CD4-positive, alpha-beta T cell treated with Interferon alpha-2 for 1 hour (primary cell): ENCODE measurements around the gene CELF1.
A peak's percentile ranks its signal among the peaks of the same experiment; 100 is the strongest.
"Not testable (repeated sequence)": the region's sequence is repeated elsewhere in the genome, so short reads cannot be mapped to it uniquely, and the experiment has no call there.

Experiments
- DNase-seq, 2 donors: peaks; one replicate each; pipeline ENCODE4 v3.0.0-alpha.2; 2020 to 2022

The CELF1 gene

GRCh38 chr11:47572715-47573255 lies 19.9 kb upstream of the CELF1 start:
- DNase-seq, result no peak

DNA sequence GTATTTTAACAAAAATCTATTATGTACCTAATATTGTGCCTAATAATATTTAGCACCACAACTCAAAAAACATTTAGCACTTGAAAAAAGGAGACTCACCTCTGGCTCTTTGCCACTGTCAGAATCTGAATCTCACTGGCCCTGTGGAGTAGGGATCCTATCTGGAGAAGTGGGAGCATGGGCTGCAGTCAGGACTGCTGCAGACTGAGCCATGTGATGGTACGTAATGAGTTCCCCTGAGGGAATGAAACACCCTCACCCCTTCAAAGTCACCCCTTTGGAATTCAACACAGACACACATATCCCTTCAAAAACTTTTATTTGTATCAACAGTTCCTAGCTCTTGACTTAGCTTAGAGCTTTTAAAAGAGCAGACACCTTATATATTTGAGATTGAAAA lies 19.0 kb upstream of the CELF1 start:
- DNase-seq, result no peak

GRCh38 chr11:47571357-47571729 lies 18.4 kb upstream of the CELF1 start:
- DNase-seq, result no peak

DNA sequence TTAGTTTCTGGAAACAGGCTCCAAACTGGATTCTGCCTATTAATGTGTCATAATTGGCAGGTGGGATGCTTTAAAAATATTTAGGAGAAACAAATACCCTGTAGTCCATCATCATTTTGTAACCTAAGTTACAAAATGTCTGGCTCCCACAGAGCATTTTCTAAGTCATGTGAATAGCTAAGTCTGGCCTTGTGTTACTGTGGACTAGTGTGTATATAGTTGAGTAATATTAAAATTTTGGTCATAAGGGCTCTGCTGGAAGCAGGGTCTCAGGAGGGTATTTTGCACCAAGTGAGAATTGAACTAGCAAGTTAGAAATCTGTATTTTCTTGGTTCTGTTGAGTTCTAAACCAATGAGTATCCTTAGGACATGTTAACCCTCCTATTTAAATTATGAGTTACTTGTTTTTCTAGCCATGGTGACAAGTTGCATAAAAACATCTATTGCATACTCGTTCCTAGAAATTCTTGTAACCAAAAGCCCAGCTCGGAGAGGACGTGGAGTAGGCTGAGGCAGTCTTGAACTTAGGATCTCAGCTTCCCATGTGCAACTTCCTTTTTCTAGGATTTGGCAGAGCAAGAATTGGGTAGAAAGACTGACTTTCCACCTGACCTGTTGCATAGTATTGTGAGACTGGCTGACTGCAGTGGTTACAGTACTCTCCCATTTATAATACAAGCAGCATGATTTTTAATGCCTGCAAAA lies 17.9 kb upstream of the CELF1 start:
- DNase-seq, result no peak

DNA sequence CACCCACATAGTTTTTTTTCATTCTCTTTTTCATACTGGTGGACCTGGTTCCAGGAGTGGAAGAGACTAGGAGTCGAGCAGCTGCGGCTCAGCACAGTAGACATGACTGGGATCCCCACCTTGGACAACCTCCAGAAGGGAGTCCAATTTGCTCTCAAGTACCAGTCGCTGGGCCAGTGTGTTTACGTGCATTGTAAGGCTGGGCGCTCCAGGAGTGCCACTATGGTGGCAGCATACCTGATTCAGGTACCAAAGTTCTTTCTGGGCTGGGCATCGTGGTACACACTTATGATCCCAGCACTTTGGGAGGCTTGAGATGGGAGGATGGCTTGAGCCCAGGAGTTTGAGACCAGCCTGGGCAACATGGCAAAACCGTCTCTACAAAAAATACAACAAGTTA lies 16.7 kb upstream of the CELF1 start:
- no peak for DNase-seq

DNA sequence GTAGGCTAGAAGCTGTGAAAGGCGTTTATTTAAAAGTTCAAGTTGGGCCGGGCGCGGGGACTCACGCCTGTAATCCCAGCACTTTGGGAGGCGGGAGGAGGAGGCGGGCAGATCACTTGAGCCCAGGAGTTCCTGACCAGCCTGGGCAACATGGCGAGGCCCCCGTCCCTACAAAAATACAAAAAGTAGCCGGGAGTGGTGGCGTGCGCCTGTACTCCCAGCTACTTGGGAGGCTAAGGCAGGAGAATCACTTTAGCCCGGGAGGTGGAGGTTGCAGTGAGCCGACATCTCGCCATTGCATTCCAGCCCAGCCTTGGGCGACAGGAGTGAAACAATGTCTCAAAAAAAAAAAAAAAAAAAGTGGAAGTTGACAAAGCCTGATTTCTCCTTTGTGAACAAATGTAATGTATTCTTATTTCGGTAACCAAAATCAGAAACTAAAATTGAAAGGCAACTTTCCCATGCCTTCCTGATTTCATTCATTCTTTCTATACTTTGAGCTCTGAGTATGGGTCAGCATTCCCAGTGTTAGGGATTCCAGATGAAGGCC lies 13.3 kb upstream of the CELF1 start:
- DNase-seq, result no peak

GRCh38 chr11:47565340-47566148 lies 12.6 kb upstream of the CELF1 start, which contains the start of gene PTPMT1:
PTPMT1 (plus strand) TSS chr11:47565599; CDS start chr11:47565623, 24 bp downstream.
- DNase-seq, result peak; percentile 59 to 71

- DNase-seq, result no peak
These were observed 12.0 kb upstream of the CELF1 start for GRCh38 chr11:47564933-47565339.

GRCh38 chr11:47564366-47564765 lies 11.4 kb upstream of the CELF1 start:
- not testable (repeated sequence) for DNase-seq

DNA sequence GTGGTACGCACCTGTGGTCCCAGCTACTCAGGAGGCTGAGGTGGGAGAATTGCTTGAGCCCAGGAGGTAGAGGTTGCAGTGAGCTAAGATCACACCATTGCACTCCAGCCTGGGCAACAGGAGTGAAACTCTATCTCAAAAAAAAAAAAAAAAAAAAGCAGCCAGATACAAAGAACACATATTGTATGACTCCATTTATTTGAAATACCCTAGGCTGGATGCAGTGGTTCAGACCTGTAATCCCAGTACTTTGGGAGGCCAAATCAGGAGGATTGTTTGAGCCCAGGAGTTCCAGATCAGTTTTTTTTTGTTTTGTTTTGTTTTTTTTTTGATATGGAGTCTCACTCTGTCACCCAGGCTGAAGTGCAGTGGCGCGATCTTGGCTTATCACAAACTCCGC lies 9.5 kb upstream of the CELF1 start:
- not testable (repeated sequence) for DNase-seq

DNA sequence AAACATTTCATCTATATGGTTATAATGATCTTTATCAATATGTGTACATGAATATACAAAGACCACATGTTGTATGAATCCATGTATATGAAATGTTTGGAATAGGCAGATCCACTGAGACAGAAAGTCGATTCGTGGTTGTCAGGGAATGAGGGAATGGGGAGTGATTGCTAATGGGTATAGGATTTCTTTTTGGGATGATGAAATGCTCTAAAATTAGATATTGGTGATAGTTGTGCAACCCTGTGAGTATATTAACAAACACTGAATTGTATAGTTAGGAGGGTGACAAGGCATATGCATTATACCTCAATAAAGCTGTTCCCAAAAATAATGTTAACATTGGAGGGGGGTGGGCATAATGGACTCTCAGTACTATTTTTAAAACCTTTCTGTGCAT lies 7.5 kb upstream of the CELF1 start:
- no peak for DNase-seq

DNA sequence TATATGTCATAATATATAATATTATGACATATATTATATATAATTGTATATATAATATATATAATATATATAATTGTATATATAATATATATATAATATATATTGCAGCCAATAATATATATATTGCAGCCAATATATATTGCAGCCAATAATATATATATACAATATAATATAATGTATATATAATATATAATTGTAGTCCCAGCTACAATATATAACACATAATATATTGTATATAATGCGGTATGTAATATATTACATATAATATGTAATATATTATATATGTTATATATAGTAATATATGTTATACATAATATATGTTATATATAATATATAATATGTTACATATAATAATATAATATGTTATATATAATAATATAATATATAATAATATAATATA lies 5.8 kb upstream of the CELF1 start:
- DNase-seq, result no peak

GRCh38 chr11:47557004-47557403 lies 4.1 kb upstream of the CELF1 start:
- not testable (repeated sequence) for DNase-seq

GRCh38 chr11:47553406-47553743 lies 443 bp upstream of the CELF1 start:
- no peak for DNase-seq

DNA sequence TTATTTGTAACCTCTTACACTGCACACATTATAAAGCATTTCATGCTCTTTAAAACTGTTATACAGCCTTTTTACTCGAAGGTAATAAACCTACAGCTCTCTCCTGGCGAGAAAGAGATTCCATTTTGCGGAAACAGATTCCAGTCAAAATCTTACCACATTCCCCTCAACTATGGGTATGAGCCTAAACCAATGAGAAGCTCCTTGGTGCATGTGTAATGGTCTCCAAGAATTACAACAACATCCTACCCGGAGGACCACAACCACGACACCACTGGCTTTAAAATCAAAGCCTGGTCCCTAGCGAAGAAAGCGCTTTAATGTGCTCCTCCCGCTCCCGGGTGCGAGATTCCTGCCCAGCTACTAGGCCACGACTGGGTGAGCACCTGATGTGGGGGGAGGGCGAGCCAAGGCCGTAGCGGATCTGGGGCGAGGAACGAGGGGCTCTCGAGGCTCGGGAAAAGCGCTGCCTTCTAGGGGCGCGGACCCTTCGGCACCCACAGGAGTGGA lies 821 bp downstream of the CELF1 start:
- DNase-seq, result peak in 1 of 2 donors; percentile 25

DNA sequence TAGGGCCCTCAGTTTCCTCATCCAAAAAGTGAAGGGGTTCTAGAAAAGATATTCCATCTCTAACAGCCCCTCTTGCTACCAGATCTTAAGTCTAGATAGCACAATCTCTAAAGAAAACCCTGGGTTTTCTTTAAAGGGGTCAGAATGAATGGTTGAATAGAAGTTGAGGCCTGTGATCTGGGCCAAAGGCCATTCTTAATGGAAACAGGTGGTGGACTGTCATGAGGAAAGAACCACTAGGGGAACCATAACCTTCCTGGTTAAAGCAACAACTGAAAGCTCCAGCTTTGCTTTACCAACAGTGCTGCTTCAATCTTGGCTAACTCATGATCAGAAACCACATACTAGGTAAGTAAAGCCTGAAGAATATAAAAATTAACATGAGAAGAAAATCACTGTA lies 1.8 kb downstream of the CELF1 start:
- peak in 1 of 2 donors; percentile 37 for DNase-seq

- DNase-seq, result no peak
These were observed 2.5 kb downstream of the CELF1 start for GRCh38 chr11:47550288-47551047.

- DNase-seq, result not testable (repeated sequence)
These were observed 6.7 kb downstream of the CELF1 start for GRCh38 chr11:47546274-47546673.

GRCh38 chr11:47545298-47545697 lies 7.6 kb downstream of the CELF1 start:
- no peak for DNase-seq

DNA sequence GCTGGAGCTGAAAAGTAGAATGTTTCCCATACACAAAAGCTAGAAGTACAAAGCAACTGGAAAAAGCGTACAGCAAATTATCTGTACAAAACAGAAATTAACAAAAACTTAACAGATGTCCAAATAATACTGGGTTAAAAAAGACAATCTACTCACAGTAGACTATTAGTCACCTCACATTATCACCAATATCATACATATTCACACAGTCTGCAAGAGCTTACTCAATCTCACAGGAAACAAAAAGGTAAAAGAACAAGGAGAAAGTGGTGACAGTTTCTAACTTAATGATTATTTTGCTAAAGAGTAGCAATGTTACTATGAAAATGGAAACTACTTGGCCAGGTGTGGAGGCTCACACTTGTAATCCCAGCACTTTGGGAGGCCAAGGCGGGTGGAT lies 11.9 kb downstream of the CELF1 start:
- no peak for DNase-seq

- DNase-seq, result no peak
These were observed 13.3 kb downstream of the CELF1 start for GRCh38 chr11:47539681-47540039.

- no peak for DNase-seq
These were observed 14.0 kb downstream of the CELF1 start for GRCh38 chr11:47538741-47539565.
